Fibroblast of lung (primary cell): ENCODE results near the gene NAA38. TPM values are rescaled to one million over a fixed set of nuclear protein-coding genes. Genes with fewer than 3 reads are reported as not detected.

Experiments used
- DNase-seq, 2 donors: peaks; one replicate each; pipeline versions ENCODE4 v3.0.0 to v3.0.0-alpha.2; 2010; ENCODE audit warnings: low read depth in 2 of 2
- H2AFZ ChIP-seq: 2 replicates; pipeline ENCODE4 v1.5.1; 2012; ENCODE audit warnings: low read length, control low read depth, inconsistent platforms
- H3K27ac ChIP-seq: 2 replicates; pipeline ENCODE4 v1.5.1; 2011; ENCODE audit warnings: low read length, control low read depth; ENCODE audit not compliant: insufficient read depth
- H3K27me3 ChIP-seq: 2 replicates; pipeline ENCODE4 v1.5.1; 2011; ENCODE audit warnings: mild to moderate bottlenecking, low read length; ENCODE audit not compliant: control insufficient read depth, insufficient read depth
- H3K36me3 ChIP-seq: 2 replicates; pipeline ENCODE4 v1.5.1; 2011; ENCODE audit warnings: low read length; ENCODE audit not compliant: control insufficient read depth, insufficient read depth
- H3K4me1 ChIP-seq: 2 replicates; pipeline ENCODE4 v1.5.1; 2011; ENCODE audit warnings: low read length; ENCODE audit not compliant: control insufficient read depth, insufficient read depth; ENCODE audit errors: extremely low read depth
- H3K4me2 ChIP-seq: 2 replicates; pipeline ENCODE4 v1.5.1; 2011; ENCODE audit warnings: low read length, control low read depth; ENCODE audit not compliant: insufficient read depth; ENCODE audit errors: extremely low read depth
- H3K4me3 ChIP-seq, 4 experiments: fragments of 200-600 bp in 1 of 4; sonication (generic) in 1 of 4; replicated peaks in 1 of 4; 2 replicates each; pipeline ENCODE4 v1.5.1; 2011 to 2016; ENCODE audit warnings: low read length in 4 of 4, low read depth in 3 of 4, mild to moderate bottlenecking in 3 of 4, control low read depth in 2 of 4, inconsistent platforms in 1 of 4, mixed read lengths in 1 of 4; ENCODE audit not compliant: insufficient read depth in 1 of 4; ENCODE audit errors: control extremely low read depth in 1 of 4
- H3K79me2 ChIP-seq: 2 replicates; pipeline ENCODE4 v1.5.1; 2012; ENCODE audit warnings: mild to moderate bottlenecking, low read length, inconsistent platforms; ENCODE audit not compliant: control insufficient read depth, insufficient read depth
- H3K9ac ChIP-seq: 2 replicates; pipeline ENCODE4 v1.5.1; 2011; ENCODE audit warnings: mild to moderate bottlenecking, low read length, control low read depth; ENCODE audit not compliant: insufficient read depth
- H3K9me3 ChIP-seq: 2 replicates; pipeline ENCODE4 v1.5.1; 2012; ENCODE audit warnings: low read depth, low read length; ENCODE audit not compliant: control insufficient read depth, insufficient read depth
- H4K20me1 ChIP-seq: 2 replicates; pipeline ENCODE4 v1.5.1; 2011; ENCODE audit warnings: low read length; ENCODE audit not compliant: control insufficient read depth, insufficient read depth; ENCODE audit errors: extremely low read depth
- EZH2 ChIP-seq: IDR thresholded peaks from 2 replicates; pipeline ENCODE4 v1.5.1; 2012; ENCODE audit warnings: low read length, control low read depth, mild to moderate bottlenecking; ENCODE audit errors: missing control alignments
- polyA plus RNA-seq, 2 donors: library from polyadenylated mRNA; depleted of rRNA in 1 of 2; stranded (reverse) in 1 of 2; unstranded in 1 of 2; fragments of >200 nt; gene quantifications; 2 replicates each; pipeline ENCODE4 v1.2.1, GENCODE V29; 2011 to 2012; ENCODE audit warnings: missing spikeins in 1 of 2
- total RNA-seq: library from RNA; depleted of rRNA; stranded (reverse); fragments of >200 nt; gene quantifications from 2 replicates; pipeline ENCODE4 v1.2.1, GENCODE V29; 2014
- TF ChIP-seq, protein P1 (sequence below), 2 donors: IDR thresholded peaks in 1 of 2; conservative IDR thresholded peaks in 1 of 2; 1 replicate in 1 of 2; 2 replicates in 1 of 2; pipeline ENCODE4 v1.5.1; 2011 to 2012; ENCODE audit warnings: low read length in 2 of 2, control low read depth in 1 of 2, inconsistent platforms in 1 of 2, low read depth in 1 of 2, mild to moderate bottlenecking in 1 of 2

Gene NAA38
- total and polyA plus RNA-seq, 2 donors (not counting 1 experiment from before 2014, with no cell fraction given), result 31.0 to 78.9 TPM

DNA sequence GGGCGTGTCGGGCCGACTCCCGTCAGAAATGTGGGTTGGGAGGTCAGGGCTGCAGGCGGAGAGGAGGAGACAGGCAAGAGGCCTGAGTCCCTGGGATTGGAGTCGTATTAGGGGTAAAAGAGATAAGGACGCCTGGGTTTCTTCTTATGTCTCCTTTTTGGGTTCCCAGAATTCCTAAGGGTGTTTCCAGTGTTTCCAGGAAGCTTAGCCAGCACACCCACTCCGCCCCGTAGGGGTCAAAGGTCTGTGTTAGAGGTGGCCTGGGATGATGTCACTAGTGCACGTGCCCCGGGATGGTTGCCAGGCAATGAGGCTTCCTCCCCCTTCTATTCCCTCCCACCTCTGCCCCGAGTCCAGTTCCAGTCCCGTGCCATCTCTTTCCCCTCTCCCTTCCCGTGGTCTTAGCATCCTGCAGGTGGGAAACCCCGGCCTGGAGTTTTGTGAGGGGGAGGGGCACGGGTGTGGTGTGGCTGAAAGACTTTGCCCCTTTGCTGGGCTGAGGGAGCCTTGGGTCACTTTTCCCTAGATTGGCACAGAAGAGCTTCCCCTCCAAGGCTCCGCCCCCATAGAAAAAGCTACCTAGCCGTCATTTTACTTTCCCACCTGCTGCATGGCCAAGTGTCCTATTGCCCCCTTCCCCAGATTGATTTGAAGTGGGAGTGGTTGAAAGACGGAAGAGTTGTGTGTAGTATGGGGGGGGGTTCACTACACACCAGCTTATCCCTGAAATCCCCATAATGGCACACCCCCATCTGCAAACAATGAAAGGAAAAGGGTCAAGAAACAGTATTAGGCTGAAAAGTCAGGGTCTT lies 20.6 kb downstream of the NAA38 start:
- Histone ChIP-seq H3K36me3 (peaks cover 7% of the 10 kb centered on the region), H3K79me2 (peaks cover 24% of the 10 kb centered on the region), H2AFZ (no peak overlapping the region), H3K4me1 (peaks cover 26% of the 10 kb centered on the region), H3K4me3 (peak overlapping the region; percentile 58 to 92 (median 70)), H3K9ac (peak overlapping the region; percentile 97), H3K27ac (peak overlapping the region; percentile 98), H3K4me2 (peak overlapping the region; percentile 92), H3K9me3 (no peaks in the 10 kb centered on the region), H4K20me1 (no peaks in the 10 kb centered on the region), H3K27me3 (no peaks in the 10 kb centered on the region)
- TF ChIP-seq, protein P1, sequence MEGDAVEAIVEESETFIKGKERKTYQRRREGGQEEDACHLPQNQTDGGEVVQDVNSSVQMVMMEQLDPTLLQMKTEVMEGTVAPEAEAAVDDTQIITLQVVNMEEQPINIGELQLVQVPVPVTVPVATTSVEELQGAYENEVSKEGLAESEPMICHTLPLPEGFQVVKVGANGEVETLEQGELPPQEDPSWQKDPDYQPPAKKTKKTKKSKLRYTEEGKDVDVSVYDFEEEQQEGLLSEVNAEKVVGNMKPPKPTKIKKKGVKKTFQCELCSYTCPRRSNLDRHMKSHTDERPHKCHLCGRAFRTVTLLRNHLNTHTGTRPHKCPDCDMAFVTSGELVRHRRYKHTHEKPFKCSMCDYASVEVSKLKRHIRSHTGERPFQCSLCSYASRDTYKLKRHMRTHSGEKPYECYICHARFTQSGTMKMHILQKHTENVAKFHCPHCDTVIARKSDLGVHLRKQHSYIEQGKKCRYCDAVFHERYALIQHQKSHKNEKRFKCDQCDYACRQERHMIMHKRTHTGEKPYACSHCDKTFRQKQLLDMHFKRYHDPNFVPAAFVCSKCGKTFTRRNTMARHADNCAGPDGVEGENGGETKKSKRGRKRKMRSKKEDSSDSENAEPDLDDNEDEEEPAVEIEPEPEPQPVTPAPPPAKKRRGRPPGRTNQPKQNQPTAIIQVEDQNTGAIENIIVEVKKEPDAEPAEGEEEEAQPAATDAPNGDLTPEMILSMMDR (conservative IDR thresholded peaks at IDR 0.05 in 1 of 2, IDR thresholded peaks at IDR 0.05 in 1 of 2; ENCODE audit: low read depth in 1 of 2, low read length in 2 of 2), result no peak
- TF ChIP-seq EZH2, result no peak
- peak; percentile 90 to 99 for DNase-seq

DNA sequence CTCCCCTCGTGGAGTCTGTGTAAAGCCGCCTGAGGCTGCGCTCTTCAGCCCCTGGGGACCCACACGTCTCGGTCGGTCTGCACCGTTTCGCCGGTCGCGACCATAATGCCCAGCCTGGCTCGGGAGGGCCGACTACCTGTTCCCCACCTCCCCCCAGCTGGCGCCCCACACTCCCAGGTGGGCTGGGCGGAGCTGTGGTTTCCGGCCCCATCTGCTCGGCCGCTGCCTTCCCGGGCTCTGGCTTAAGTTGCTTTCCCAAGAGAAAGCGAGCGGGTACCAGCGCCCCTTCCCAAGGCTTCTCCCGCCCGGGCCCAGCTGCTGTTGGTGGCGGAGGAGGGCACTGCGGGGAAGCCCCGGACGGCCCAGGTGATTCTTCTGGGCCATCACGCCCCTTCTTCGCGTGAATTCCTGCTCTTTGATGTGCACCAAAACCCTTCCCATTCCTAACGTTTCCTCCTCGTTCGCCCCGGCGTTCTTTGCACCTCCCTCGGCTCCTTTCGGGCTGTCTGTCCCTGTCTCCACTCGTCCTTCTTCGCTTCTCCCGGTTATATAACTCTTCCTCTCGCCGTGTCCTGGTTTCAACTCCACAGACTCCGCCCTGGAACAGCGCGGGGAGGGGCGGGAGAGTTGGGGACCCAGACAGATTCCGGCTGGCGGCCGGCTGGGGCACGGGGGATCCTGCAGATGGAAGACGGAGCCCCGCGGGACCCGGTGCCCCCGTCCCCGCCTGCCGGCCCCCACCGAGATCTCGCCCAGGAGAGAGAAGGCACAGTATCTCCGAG lies 21.4 kb downstream of the NAA38 start:
- no peaks in the 10 kb centered on the region for H3K27me3 ChIP-seq
- peak overlapping the region; percentile 92 for H3K4me2 ChIP-seq
- H3K4me3 ChIP-seq, result peak overlapping the region; percentile 58 to 92 (median 70)
- H3K79me2 ChIP-seq, result peaks cover 24% of the 10 kb centered on the region
- H3K36me3 ChIP-seq, result peaks cover 7% of the 10 kb centered on the region
- no peaks in the 10 kb centered on the region for H4K20me1 ChIP-seq
- peak overlapping the region; percentile 98 for H3K27ac ChIP-seq
- peak overlapping the region; percentile 97 for H3K9ac ChIP-seq
- DNase-seq, result peak; percentile 64 to 72
- H2AFZ ChIP-seq, result no peak overlapping the region
- H3K4me1 ChIP-seq, result peaks cover 21% of the 10 kb centered on the region
- no peaks in the 10 kb centered on the region for H3K9me3 ChIP-seq
- TF ChIP-seq EZH2, result no peak
- TF ChIP-seq, protein P1 (conservative IDR thresholded peaks at IDR 0.05 in 1 of 2, IDR thresholded peaks at IDR 0.05 in 1 of 2; ENCODE audit: low read depth in 1 of 2, low read length in 2 of 2), result no peak
